Cardiac muscle cell (in vitro differentiated cells and primary cell): Measurements from ENCODE around the gene SLC35F3. TPM values are rescaled to one million over a fixed set of nuclear protein-coding genes. Genes with fewer than 3 reads are reported as not detected.

Source experiments
- DNase-seq, 2 donors: peaks; one replicate each; pipeline versions ENCODE4 v3.0.0 to v3.0.0-alpha.2; 2010 to 2017; ENCODE audit warnings: low read depth in 1 of 2, low spot score in 1 of 2
- H3K27ac ChIP-seq: fragments of 200-600 bp; sonication (generic); 2 replicates; pipeline ENCODE4 v1.5.1; 2016
- H3K27me3 ChIP-seq: fragments of 200-600 bp; sonication (generic); 2 replicates; pipeline ENCODE4 v1.6.0; 2016; ENCODE audit warnings: control low read depth
- H3K36me3 ChIP-seq: fragments of 200-600 bp; sonication (generic); 2 replicates; pipeline ENCODE4 v1.5.1; 2016; ENCODE audit warnings: control low read depth
- H3K4me1 ChIP-seq: fragments of 200-600 bp; sonication (generic); 2 replicates; pipeline ENCODE4 v1.8.1; 2017; ENCODE audit warnings: low read depth, mild to moderate bottlenecking, mixed run types
- H3K4me3 ChIP-seq: fragments of 200-600 bp; sonication (generic); 2 replicates; pipeline ENCODE4 v1.5.1; 2016; ENCODE audit warnings: mild to moderate bottlenecking
- H3K9me3 ChIP-seq: fragments of 200-600 bp; sonication (generic); 2 replicates; pipeline ENCODE4 v1.5.1; 2017; ENCODE audit warnings: low read depth, mild to moderate bottlenecking, control low read depth
- CTCF ChIP-seq: IDR thresholded peaks from 2 replicates; pipeline ENCODE4 v1.5.1; 2012; ENCODE audit warnings: low read depth, mild to moderate bottlenecking, low read length
- polyA plus RNA-seq: library from polyadenylated mRNA; unstranded; fragments of >200 nt; fragmentation: Nextera tagmentation; extraction: Ambion mirVana; gene quantifications from 2 replicates; pipeline ENCODE4 v1.2.1, GENCODE V29; 2016
- total RNA-seq: library from RNA; depleted of rRNA; stranded (reverse); fragments of >200 nt; gene quantifications from 2 replicates; pipeline ENCODE4 v1.2.3, GENCODE V29; 2016

Gene SLC35F3
- total and polyA plus RNA-seq, 2 experiments from 2014 or later = 0.98 to 2.0 TPM

DNA sequence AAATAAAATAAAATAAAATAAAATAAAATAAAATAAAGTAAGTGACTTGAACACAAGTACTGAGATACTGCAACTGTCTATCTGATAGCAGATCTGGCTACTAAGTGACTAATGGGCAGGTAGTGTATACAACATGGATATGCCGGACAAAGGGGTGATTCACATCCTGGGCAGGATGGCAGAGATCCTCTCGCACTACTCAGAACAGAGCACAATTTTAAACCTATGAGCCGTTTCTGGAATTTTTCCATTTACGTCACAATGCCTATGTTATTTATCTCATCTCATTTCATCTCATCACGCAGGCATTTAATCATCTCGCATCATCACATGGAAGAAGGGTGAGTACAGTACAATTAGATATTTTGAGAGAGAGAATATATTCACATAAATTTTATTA, 235.5 kb downstream of the SLC35F3 start:
- TF ChIP-seq CTCF = no peak
- H3K9me3 ChIP-seq = no peaks in the 10 kb centered on the region
- H3K4me1 ChIP-seq = no peaks in the 10 kb centered on the region
- H3K36me3 ChIP-seq = no peaks in the 10 kb centered on the region
- peak in 1 of 2 donors; percentile 59 for DNase-seq
- no peak overlapping the region for H3K27ac ChIP-seq
- H3K27me3 ChIP-seq = peaks cover 4% of the 10 kb centered on the region
- H3K4me3 ChIP-seq = no peak overlapping the region

DNA sequence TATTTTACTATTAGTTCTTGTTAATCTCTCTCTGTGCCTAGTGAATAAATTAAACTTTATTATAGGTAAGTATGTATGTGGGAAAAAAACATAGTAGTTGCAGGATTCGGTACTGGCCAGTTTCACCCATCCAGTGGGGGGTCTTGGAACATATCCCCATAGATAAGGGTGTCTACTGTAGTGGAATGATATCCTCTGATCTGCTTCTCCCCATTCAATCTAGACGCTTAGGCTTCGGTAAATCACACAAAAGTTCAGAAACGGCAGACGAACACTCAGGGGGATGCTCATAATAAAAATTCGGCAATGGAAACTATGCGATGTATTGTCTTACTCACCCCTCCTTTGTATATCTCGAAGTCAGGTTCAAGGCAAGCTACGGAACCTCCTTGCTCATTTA, 235.9 kb downstream of the SLC35F3 start:
- Histone ChIP-seq H3K9me3 (no peaks in the 10 kb centered on the region), H3K4me3 (no peak overlapping the region), H3K36me3 (no peaks in the 10 kb centered on the region), H3K27me3 (peaks cover 4% of the 10 kb centered on the region), H3K4me1 (no peaks in the 10 kb centered on the region), H3K27ac (no peak overlapping the region)
- DNase-seq = no peak
- no peak for TF ChIP-seq CTCF

- peaks cover 4% of the 10 kb centered on the region for H3K27me3 ChIP-seq
- TF ChIP-seq CTCF = no peak
- H3K4me1 ChIP-seq = no peaks in the 10 kb centered on the region
- H3K36me3 ChIP-seq = no peaks in the 10 kb centered on the region
- H3K9me3 ChIP-seq = no peaks in the 10 kb centered on the region
- DNase-seq = no peak
- H3K4me3 ChIP-seq = no peak overlapping the region
- no peak overlapping the region for H3K27ac ChIP-seq
Measured at GRCh38 chr1:234141006-234141405, 236.5 kb downstream of the SLC35F3 start.

- Histone ChIP-seq H3K36me3 (no peaks in the 10 kb centered on the region), H3K27ac (no peak overlapping the region)
- DNase-seq = no peak
Measured at GRCh38 chr1:234143681-234144080, 239.2 kb downstream of the SLC35F3 start.

GRCh38 chr1:234144901-234145300, 240.4 kb downstream of the SLC35F3 start:
- no peaks in the 10 kb centered on the region for H3K4me1 ChIP-seq
- no peak for TF ChIP-seq CTCF
- DNase-seq = no peak
- no peaks in the 10 kb centered on the region for H3K27me3 ChIP-seq
- no peaks in the 10 kb centered on the region for H3K9me3 ChIP-seq
- H3K36me3 ChIP-seq = no peaks in the 10 kb centered on the region
- H3K4me3 ChIP-seq = no peak overlapping the region
- no peak overlapping the region for H3K27ac ChIP-seq

More at GRCh38 chr1:234143681-234144080, 239.2 kb downstream of the SLC35F3 start:
- Histone ChIP-seq H3K27me3 (no peaks in the 10 kb centered on the region), H3K4me1 (no peaks in the 10 kb centered on the region), H3K4me3 (no peak overlapping the region), H3K9me3 (no peaks in the 10 kb centered on the region)
- TF ChIP-seq CTCF = no peak

- H3K27me3 ChIP-seq = no peaks in the 10 kb centered on the region
- H3K36me3 ChIP-seq = no peaks in the 10 kb centered on the region
- DNase-seq = no peak
- no peak overlapping the region for H3K4me3 ChIP-seq
- H3K27ac ChIP-seq = no peak overlapping the region
- TF ChIP-seq CTCF = no peak
- H3K9me3 ChIP-seq = no peaks in the 10 kb centered on the region
- H3K4me1 ChIP-seq = no peaks in the 10 kb centered on the region
Measured at GRCh38 chr1:234148350-234148749, 243.9 kb downstream of the SLC35F3 start.
